ENCODE data around the gene SPTY2D1. TPM values are rescaled to one million over a fixed set of nuclear protein-coding genes. Genes with fewer than 3 reads are reported as not detected.

SPTY2D1 gene
- polyA plus RNA-seq, 1 donor (not counting 4 experiments of a cell fraction or from before 2014, with no cell fraction given): 14.3 TPM

GRCh38 chr11:18567081-18567480, 67.1 kb downstream of the SPTY2D1 start:
- Histone ChIP-seq H3K9me1 (ENCODE audit: control insufficient read depth, extremely low read depth, insufficient read depth, low read length) (no peaks in the 10 kb centered on the region), H3K4me1 (ENCODE audit: control insufficient read depth, extremely low read depth, insufficient read depth, low read length) (no peaks in the 10 kb centered on the region), H3K36me3 (ENCODE audit: control insufficient read depth in 2 of 2, extremely low read depth in 1 of 2, insufficient read depth in 2 of 2, low read length in 2 of 2) (peaks cover 5 to 15% of the 10 kb centered on the region in 2 experiments), H2AFZ (ENCODE audit: control insufficient read depth, low read length) (no peak overlapping the region), H3K9ac (ENCODE audit: control insufficient read depth, extremely low read depth, insufficient read depth, low read length) (no peak overlapping the region), H3K9me3 (ENCODE audit: control insufficient read depth, low read depth, low read length) (no peaks in the 10 kb centered on the region), H3K4me2 (ENCODE audit: control insufficient read depth, extremely low read depth, insufficient read depth, low read depth, low read length) (no peak overlapping the region), H3K4me3 (ENCODE audit: control insufficient read depth in 2 of 3, extremely low read depth in 1 of 3, insufficient read depth in 2 of 3, low read depth in 1 of 3, low read length in 3 of 3) (no peak overlapping the region), H3K27ac (ENCODE audit: control insufficient read depth, insufficient read depth, low read length) (no peak overlapping the region), H3K79me2 (ENCODE audit: control insufficient read depth, insufficient read depth, low read length) (no peaks in the 10 kb centered on the region), H4K20me1 (ENCODE audit: control insufficient read depth, extremely low read depth, insufficient read depth, low read length) (no peaks in the 10 kb centered on the region), H3K27me3 (ENCODE audit: control insufficient read depth, extremely low read depth, insufficient read depth, low read length) (no peaks in the 10 kb centered on the region)
- dilution Hi-C loops (cut with MboI; ENCODE audit: extremely low pct_ligation_motif_present, low sequenced_read_pairs): no loop called here
- TF ChIP-seq EZH2 (IDR thresholded peaks at IDR 0.05; ENCODE audit: low read length): no peak
- TF ChIP-seq CTCF (optimal IDR thresholded peaks at IDR 0.05 in 1 of 3, IDR thresholded peaks at IDR 0.05 in 1 of 3, conservative IDR thresholded peaks at IDR 0.05 in 1 of 3; ENCODE audit: extremely low read depth in 1 of 3, insufficient read depth in 2 of 3, low read length in 3 of 3): no peak
- FAIRE-seq: no peak
- no peak for DNase-seq (ENCODE audit: low read depth, low spot score)

GRCh38 chr11:18566406-18566805, 67.7 kb downstream of the SPTY2D1 start:
- H3K4me2 ChIP-seq (ENCODE audit: control insufficient read depth, extremely low read depth, insufficient read depth, low read depth, low read length): no peak overlapping the region
- no peaks in the 10 kb centered on the region for H3K79me2 ChIP-seq (ENCODE audit: control insufficient read depth, insufficient read depth, low read length)
- H2AFZ ChIP-seq (ENCODE audit: control insufficient read depth, low read length): no peak overlapping the region
- H3K9me3 ChIP-seq (ENCODE audit: control insufficient read depth, low read depth, low read length): no peaks in the 10 kb centered on the region
- FAIRE-seq (no peak), DNase-seq (ENCODE audit: low read depth, low spot score) (no peak)
- no peak overlapping the region for H3K4me3 ChIP-seq (ENCODE audit: control insufficient read depth in 2 of 3, extremely low read depth in 1 of 3, insufficient read depth in 2 of 3, low read depth in 1 of 3, low read length in 3 of 3)
- peaks cover 8 to 15% of the 10 kb centered on the region in 2 experiments for H3K36me3 ChIP-seq (ENCODE audit: control insufficient read depth in 2 of 2, extremely low read depth in 1 of 2, insufficient read depth in 2 of 2, low read length in 2 of 2)
- dilution Hi-C loops (cut with MboI; ENCODE audit: extremely low pct_ligation_motif_present, low sequenced_read_pairs): no loop called here
- H4K20me1 ChIP-seq (ENCODE audit: control insufficient read depth, extremely low read depth, insufficient read depth, low read length): no peaks in the 10 kb centered on the region
- no peaks in the 10 kb centered on the region for H3K27me3 ChIP-seq (ENCODE audit: control insufficient read depth, extremely low read depth, insufficient read depth, low read length)
- TF ChIP-seq CTCF (optimal IDR thresholded peaks at IDR 0.05 in 1 of 3, IDR thresholded peaks at IDR 0.05 in 1 of 3, conservative IDR thresholded peaks at IDR 0.05 in 1 of 3; ENCODE audit: extremely low read depth in 1 of 3, insufficient read depth in 2 of 3, low read length in 3 of 3): no peak
- no peak for TF ChIP-seq EZH2 (IDR thresholded peaks at IDR 0.05; ENCODE audit: low read length)
- H3K4me1 ChIP-seq (ENCODE audit: control insufficient read depth, extremely low read depth, insufficient read depth, low read length): no peaks in the 10 kb centered on the region
- H3K9ac ChIP-seq (ENCODE audit: control insufficient read depth, extremely low read depth, insufficient read depth, low read length): no peak overlapping the region
- H3K9me1 ChIP-seq (ENCODE audit: control insufficient read depth, extremely low read depth, insufficient read depth, low read length): no peaks in the 10 kb centered on the region
- H3K27ac ChIP-seq (ENCODE audit: control insufficient read depth, insufficient read depth, low read length): no peak overlapping the region

Measured in keratinocyte (primary cell).